Esophagus squamous epithelium (tissue), 4 donors: ENCODE data around the gene C16orf54.

Source experiments
- CTCF ChIP-seq, 6 experiments: fragments of 450-650 bp in 4 of 6; fragments of 200-600 bp in 2 of 6; sonication (generic) in 2 of 6; IDR thresholded peaks; one replicate each; pipeline ENCODE4 v1.5.1; 2016 to 2019; ENCODE audit warnings: antibody characterized with exemption in 6 of 6, mild to moderate bottlenecking in 4 of 6, moderate library complexity in 4 of 6
- POLR2A ChIP-seq, 4 donors: fragments of 450-650 bp; IDR thresholded peaks; one replicate each; pipeline ENCODE4 v1.6.1; 2017; ENCODE audit warnings: antibody characterized with exemption in 4 of 4, mild to moderate bottlenecking in 4 of 4, moderate library complexity in 3 of 4

GRCh38 chr16:29720703-29721102 is 25.1 kb downstream of the C16orf54 start:
- TF ChIP-seq CTCF (IDR thresholded peaks at IDR 0.05): no peak
- TF ChIP-seq POLR2A (IDR thresholded peaks at IDR 0.05): no peak
